Stimulated activated CD4-positive, alpha-beta T cell treated with anti-CD3 and anti-CD28 coated beads, Interleukin-2, amount 100 ng/mL, for 24 hours (primary cell): Measurements from ENCODE around the gene COPZ2.
"Not testable (repeated sequence)": the region's sequence is repeated elsewhere in the genome, so short reads cannot be mapped to it uniquely, and the experiment has no call there.

Experiments
- DNase-seq, 2 donors: peaks; one replicate each; pipeline ENCODE4 v3.0.0-alpha.2; 2020

COPZ2 gene

DNA sequence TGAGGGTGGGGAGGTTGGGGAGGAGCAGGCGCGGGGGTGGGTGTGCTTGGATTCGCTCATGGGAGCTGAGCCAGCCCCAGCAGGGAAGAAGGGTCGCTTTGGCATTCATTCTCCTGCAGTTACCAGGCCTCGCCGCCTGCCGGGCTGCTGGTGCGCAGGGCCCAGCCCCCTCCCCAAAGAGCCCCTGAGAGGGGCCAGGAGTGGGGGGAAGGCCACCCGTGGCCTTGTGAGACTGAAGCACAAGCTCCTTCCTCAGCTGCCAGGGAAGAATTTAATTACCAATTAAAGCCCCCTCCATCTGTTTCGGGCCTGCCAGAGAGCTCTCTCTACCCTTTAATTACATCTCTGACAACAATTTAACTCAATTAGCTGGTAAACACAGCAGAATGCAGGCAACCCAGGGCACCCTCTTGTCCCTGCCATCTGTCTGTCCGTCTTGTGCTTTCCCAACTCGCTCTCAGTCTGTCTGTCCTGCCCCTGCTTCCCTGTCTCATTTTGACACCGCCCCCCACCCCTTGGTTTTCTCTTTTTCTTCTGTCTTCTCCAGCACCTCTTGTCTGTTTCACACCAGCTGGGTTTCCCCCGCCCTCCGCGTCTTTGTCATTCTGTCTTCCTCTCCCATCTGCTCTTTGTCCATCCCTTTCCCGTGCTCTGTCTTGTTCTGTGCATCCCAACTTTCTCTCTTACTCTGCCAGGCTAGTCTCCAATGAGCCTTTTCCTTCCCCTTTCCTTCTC, 34.0 kb downstream of the COPZ2 start:
- DNase-seq = no peak

DNA sequence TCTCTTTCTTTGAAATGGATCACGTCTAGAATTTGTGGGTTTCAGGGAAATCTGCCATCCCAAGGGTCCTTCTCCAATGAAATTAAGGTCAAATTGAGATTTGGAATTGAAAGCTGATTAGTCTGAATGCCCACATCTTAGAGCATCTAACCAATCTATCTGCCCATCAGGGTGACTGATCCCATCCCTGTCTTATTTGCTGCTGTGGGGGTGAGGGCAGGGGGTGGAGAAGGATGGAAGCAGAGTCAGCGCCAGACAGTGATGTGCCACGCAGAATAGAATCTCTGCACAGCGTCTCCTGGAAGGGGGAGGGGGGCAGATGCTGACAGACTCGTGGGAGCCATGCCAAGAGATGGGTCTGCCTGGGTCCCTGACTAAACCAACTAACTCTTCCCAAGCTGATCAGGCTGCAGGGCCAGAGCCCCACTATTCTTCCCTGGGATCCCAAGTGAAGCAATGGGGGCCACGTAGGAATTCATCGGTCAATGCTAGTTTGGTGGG, 34.6 kb downstream of the COPZ2 start:
- DNase-seq = no peak

DNA sequence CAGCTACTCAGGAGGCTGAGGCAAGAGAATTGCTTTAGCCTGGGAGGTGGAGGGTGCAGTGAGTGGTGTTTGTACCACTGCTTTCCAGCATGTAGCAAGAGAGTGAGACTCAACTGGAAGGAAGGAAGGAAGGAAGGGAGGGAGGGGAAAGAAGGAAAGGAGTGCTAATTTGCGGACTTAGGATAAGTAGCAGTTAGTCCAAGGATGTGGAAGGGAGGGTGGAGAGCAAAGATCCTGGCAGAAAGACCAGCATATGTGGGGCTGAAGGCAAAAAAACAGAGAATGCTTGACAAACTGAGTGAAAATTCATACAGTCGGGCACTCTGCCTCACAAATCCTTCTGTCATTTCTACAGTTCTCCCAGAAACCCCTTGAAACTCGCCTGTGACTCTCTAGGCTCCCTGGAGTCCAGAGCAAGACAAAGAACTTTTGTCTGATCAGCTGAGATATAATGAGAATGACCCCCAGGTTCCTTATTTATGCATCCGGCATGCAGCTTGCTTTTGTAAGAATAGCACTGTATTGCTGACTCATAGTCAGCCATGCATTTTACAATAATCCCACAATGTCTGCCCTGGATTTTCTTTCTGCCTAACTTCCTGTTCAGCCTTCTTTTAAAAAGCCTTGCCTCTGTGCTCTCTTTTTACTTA, 35.2 kb downstream of the COPZ2 start:
- DNase-seq = no peak

DNA sequence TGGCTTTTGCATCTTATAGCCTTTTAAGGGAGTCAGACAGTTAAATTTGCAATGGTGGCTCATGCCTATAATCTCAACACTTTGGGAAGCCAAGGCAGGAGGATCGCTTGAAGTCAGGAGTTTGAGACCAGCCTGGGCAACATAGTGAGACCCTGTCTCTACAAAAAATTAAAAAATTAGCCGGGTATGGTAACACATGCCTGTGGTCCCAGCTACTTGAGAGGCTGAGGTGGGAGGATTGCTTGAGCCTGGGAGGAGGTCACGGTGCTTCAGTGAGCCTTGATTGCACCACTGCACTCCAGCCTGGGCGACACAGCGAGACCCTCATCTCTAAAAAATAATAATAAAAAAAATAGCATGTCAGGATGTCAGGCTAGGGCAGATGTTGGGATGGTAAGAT, 35.9 kb downstream of the COPZ2 start:
- not testable (repeated sequence) for DNase-seq

DNA sequence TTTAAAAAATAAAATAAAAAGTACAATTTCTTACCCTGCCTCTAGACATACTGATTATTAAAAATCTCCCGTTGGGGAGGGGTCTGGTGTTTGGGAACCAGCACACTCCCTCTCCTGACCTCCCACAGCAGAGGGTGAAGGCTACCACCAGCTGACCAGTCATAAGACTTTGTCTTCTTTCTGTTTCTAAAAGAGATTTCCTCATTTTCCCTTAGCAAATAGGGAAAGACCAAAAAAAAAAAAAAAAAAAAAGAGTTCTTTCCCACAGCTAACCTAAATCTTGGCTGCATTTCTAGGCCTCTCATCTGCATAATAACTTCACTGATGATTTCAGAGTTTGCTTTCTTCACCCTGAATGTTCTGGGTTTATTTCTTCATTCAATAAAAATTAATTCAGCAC, 36.4 kb downstream of the COPZ2 start:
- DNase-seq = no peak

DNA sequence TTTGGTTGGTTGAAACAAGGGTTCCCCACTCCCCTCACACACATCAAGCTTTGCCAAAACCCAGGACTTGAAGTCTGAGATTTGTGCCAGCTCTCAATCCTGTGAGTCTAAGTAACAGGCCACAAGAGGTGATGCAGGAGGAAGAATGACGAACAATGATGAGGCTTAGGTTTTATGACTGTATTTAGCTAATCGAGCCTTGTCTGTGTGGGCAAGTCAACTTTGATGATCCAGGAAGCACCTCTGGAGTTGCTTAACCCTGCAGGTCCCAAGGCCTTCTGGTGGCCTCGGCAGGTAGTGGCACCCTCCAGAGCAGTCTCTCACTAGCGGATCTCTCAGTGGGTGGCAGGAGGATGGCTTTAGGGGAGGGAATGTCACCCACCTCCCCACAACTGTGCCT, 38.0 kb downstream of the COPZ2 start:
- DNase-seq = no peak

DNA sequence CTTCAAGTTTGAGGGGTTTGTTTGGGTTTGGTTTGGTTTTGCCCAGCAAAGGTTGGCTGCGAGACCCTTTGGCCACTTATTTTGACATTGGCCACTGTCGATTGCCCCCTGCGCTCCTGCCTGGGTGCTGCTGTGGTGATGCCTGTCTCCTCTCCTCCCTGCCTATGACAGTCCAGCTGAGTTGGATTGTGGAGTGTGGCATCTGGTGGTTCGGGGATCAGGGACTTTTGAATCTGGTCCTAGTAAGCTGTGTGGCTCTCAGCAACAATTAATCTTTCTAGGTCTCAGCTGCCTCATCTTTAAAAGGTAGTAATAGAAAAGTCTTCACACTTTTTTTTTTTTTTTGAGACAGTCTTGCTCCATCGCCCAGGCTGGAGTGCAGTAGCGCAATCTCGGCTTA, 39.6 kb downstream of the COPZ2 start:
- DNase-seq = no peak

DNA sequence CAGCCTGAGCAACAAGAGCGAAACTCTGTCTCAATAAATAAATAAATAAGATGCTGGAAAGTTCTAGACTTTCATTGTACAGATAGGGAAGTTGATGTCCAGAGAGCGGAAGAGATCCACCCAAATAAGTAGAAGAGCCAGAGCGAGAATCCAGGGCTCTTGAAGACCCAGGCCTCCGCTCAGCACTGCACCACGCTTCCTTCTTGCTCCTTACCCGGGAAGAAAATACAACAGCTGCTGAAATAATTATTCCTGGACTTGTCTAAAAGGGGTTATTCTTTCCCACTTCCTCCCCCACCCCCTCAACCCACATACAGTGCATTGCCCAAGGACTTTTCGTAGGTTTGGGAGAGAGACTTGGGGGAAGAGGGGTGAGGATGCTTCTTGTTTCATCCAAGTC, 40.0 kb downstream of the COPZ2 start:
- DNase-seq = no peak

DNA sequence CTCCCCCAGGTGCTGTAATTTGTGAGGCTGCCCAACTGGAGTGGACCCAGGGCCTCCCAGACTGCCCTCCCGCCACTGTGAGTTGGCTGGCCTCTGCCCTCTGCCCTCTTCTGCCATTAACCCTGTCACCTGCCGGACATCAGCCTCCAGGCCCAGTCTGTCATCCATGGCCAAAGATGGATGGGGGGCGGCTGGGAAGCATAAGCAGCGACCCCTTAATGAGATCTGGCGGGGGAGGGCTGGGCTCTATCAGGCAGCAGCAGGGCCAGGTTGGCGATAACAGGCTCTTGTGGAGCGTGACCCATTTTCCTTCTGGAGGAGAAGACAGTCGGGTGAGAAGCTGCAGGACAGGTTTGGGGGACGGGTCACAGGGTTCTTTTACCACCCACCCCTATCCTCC, 41.4 kb downstream of the COPZ2 start:
- DNase-seq = no peak

DNA sequence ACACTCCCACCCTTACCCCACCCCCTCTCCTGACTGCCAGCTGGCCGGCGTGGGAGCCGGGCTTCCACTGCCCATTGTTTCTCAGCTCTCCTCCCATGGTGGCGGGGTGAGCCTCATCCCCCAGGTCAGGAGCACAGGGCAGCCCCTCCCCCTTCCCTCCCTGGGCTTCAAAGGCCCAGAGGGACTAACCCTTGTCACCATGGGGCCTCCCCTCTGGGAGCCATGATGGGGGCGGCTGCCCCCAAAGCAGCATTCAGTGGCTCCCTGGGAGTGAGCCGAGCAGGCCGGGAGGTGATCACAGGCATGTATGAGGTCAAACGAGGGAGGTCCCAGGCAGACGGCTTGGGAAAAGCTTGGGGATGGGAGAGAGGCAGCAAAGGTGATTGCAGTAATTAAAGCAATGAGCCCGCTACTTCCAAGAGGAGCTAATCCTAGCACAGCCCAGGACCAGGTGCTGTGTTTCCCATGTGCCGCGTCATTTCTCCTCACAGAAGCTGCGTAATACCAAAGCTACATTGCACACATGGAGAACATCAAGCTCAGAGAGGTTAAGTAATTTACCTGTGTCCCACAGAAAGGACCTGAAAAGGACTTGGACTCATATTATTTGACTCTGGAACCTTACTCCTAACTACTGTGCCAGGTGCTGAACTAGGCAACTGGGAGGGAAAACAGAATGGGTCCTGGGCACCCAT, 42.2 kb downstream of the COPZ2 start:
- no peak for DNase-seq

DNA sequence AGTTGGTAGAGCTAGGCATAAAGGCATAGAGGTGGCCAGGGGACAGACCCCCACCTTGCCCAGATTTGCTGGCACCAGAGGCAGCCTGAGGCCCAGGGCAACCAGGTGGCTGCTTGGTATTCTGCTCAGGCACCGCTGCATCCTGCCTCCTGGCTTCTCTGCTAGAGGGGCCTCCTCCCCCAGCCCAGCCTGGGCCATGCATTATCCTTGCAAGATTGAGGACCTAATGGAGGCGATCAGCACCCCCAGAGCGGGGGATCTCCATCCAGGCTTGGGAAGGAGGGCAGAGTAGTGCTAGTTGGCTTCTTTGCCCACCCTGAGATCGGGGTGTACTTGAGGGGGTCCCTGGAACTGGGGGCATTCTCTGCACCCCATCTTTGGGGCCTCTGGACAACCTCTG, 42.9 kb downstream of the COPZ2 start:
- no peak for DNase-seq

DNA sequence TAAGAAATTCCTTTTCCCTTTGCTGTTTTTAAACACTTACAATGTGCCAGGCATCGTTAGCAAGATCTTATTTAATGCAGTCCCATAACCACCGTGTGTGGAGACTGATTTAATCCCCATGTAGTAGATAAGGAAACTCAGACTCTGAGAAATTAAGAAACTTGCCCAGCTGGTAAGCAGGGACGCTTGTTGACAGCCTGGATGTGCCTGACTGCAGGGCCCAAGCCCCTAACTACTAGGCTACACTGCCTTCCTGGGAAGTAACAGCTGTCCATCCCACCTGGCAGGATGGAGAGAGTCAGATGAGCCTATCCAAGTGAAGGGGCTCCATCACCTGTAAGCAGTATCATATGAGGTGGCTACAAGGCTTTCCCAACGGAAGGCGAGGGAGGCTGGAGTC, 43.6 kb downstream of the COPZ2 start:
- no peak for DNase-seq

DNA sequence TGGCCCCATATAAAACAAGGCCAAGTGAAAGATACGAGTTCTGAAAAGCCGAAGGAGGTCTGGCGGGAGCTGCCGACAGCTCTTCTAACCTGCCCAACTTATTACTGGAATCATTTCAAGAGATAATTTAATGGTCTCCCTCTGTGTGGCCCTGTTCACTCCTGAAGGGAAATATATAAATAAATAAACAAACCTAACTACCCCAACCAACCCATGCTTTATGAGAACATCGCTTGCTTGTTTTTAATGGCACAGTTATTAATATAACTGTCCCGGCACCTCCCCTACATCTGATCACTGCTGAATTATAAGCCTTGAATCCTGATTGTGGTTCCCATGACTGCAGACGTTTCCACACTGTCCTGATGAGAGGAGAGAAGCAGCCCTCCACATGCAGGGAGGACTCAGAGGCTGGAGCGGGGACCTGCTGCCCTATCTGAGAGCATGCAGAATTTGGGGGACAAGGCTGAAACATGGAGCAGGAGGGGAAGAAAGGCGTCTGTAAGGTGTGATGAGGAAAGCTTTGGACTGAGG, 44.5 kb downstream of the COPZ2 start:
- DNase-seq = no peak

DNA sequence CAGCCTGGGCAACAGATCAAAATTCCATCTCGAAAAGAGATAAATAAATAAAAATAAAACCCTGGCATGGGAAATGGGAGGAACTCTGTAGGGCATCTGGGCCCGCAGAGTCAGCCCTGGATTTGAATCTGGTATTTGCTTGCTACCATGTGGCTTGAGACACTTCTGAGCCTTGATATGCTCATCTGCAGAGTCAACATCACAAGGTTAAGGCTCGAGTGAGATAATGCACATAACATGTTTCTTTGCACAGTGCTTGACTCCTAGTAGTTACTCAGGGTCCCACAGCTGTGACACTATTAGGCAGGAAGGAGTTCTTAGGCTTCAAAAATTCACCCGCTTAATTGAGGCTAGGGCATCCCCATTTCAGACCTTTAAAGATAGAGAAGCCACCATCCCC, 45.4 kb downstream of the COPZ2 start:
- no peak for DNase-seq

DNA sequence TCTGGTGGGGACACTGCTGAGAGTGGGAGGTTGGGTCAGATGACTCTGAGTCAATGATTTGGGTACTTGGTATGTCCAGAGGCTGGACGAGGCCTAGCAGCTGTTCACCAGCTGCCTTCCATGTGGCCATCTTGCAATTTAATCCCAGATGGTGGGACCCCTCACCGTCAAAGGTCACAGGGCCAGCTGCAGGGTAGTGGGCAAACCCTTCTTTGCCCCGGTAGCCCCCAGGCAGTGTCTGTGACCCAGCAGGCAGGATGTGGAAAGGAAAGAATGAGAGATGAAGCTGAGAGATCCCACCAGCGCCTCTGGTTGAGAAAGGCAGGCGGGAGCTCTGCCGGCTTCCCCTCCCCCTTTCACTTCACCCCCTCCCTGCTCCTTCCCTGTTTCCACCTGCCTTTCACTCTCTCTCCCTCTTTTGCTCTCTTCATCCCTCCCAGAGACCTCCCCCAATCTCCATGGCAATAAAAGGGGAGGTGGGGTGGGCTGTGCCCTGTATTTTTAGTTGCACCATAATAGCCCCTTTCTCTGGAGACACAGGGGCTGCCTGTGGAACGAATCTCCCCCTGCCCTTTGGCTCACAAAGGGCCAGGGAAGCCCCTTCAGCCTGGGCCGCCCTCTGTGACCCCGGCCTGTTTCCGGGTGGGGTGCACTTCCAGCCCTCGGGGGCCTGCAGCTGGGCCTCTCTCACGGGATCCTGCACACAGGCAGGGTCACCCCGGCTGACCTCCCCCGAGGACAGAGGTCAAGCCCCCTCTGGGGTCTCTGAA, 46.5 kb downstream of the COPZ2 start:
- DNase-seq = no peak

DNA sequence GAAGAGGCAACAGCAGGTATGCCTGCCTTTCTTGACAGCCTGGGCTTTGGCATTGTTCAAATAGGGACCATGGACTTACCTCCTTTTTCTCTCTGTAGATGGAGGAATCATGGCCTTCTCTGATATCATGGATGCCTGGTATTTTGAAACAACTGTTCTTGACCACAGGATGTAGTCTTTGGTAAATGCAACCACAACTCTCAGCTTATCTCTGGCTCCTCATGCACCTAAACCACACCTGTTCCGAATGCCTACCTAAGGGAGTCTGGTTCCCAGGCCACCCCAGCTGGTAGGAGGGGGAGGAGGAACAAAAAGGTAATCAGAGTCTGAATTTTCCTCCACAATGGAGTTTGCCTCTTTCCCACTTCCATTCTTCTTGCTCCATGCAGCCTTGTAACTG, 47.9 kb downstream of the COPZ2 start:
- DNase-seq = no peak

DNA sequence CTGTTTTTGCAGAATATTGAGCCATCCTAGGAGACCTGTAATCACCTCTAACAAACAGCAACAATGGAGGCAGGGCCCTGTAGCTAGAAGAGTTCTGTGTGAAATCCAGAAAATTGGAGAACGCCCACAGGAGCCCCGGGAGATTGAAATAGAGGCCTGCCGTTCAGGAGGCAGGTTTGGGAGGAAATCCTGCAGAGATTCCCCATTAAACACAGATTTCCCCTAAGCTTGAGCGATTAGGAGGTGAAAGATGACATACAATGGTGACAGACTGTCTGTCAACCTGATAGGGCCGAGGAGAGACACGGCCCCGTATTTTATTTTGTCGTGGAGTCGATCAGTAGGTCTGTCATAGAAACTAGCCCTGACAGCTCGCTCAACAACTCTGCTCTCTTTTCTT, 48.4 kb downstream of the COPZ2 start:
- no peak for DNase-seq

DNA sequence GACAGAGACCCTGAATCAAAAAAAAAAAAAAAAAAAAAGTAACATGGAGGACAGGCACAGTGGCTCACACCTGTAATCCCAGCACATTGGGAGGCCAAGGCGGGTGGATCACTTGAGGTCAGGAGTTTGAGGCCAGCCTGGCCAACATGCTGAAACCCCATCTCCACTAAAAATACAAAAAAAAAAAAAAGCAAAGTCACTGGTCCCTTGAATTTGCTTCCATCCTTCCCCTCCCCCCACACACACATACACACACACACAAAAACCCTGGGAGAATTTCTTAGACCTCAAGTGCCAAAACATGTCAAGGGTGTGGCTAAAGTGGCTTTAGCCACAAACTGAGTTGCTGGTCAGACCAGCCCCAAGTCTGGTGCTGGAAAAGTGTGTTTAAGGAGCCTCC, 49.2 kb downstream of the COPZ2 start:
- DNase-seq = not testable (repeated sequence)

DNA sequence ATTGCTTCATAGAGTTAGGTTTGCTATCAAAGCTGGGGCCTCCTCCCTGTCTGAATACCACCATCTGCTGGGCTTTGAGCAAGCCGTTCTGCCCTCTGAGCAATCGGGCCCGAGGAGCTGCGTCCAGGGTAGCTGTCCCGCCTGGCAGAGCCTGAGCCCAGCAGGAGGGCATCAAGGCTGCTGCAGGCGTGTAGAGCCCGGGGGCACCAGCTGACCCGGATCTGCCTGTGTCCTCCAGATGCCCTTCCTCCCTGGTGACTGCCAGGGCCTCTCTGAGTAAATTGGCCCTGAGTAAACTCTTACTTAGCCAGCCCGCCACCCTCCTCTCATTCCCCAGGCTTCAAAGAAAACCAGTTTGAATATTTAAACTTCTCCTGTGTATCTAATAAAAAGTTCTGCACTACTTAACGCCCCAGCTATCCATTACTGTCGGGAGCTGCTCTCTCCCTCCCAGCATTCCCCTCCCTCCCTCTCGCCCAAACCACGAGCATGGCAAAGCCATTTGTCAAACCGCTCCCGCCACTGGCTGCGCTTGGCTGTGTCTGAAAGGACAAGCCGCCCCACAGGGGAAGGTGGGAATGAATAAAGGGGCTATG, 50.3 kb downstream of the COPZ2 start:
- no peak for DNase-seq

DNA sequence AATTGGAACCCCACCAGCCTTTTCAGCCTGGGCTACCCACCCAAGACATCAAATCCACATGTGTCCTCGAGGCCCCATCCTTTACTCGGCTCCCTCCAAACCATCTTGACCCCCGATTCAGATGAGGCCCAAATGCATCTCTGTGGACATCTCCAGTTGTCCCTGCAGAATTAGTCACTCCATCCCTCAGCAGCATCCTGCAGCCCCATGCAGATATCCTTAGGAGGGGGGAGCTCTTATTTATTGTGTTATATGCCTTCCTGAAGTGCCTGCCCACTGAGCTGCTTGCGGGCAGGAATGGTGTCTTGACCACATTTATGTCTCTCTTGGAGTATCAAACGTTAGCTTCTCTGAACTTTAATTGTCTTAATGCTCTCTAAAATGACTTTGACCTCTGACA, 51.1 kb downstream of the COPZ2 start:
- DNase-seq = no peak

DNA sequence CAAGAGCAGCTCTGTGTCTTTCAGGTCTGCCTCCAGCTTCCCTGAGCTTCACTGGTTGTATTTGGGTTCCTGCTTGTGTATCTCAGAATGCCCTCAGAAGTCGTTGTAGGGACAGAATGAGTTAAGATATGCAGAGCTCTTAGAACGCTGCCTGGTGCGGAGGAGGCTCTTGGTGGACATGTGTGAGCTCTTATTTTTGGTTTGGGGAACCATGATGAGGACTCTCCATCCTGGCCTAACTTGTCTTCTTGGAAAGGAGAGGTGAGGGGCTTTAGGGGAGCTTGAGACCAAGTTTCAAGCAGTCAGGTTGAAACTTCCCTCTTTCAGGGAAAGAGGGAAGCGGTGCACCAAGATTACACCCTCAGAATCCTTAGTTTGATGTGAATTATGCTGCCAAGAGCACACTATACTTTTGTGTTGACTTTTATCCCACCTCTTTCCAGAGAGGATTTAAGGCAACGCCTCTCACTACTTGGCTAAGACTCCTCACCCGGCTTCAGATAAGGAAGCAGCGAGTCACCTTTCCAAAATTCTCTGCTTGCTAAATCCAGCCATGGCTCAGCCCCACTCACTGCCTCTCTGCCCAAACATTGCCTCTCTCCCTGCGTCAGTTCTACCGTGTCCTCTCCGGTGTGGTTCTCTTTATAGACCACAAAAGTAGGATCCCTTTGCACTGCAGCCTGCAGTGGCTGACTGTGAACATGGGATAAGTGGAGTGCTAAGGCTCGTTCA, 53.9 kb downstream of the COPZ2 start:
- DNase-seq = no peak
